HL-60/S4 (cell line): ENCODE measurements around the gene ZNF185.

Source experiments
- in situ Hi-C: fragments of 300-500 bp; cut with MboI; formaldehyde crosslinking; loops from 2 replicates; pipeline ENCODE4 v1.14.3; 2022; ENCODE audit warnings: low sequenced_read_pairs

The ZNF185 gene

GRCh38 chrX:152945021-152945979 lies 47.4 kb downstream of the ZNF185 start:
- in situ Hi-C loops, result loop anchor here (25.0 kb wide), 1 partner anchor 567 kb away; the partner anchor contains the start of gene ATP2B3

GRCh38 chrX:152946681-152947080 lies 48.8 kb downstream of the ZNF185 start:
- in situ Hi-C loops, result loop anchor here (25.0 kb wide), 1 partner anchor 566 kb away; the partner anchor contains the start of gene ATP2B3
